Measurements from ENCODE around the gene EEF2K.

DNA sequence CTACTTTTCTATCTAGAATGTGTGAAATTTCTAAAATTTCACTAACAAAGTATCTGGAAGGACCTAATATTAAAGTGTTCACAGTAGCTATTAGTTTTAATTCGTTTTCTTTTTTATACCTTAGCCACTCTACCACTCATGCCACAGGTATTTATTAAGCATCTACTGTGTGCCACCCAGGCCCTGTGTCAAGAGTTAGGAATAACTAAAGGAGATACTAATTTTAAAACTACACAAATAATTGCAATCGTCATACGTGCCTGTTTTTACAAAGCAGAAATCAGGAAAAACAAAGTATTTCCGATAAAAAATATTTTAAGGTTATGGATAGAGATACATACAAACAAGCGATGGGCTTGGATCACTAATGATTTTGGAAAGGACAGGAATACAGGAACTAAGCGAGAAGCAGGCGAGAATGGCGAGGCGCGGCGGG, 483 bp upstream of the EEF2K start:
- TF ChIP-seq ESRRG (CRISPR knock-in tag; IDR thresholded peaks at IDR 0.05) (no peak), ZC3H10 (CRISPR knock-in tag; IDR thresholded peaks at IDR 0.05) (no peak), ISL1 (CRISPR knock-in tag; IDR thresholded peaks at IDR 0.05) (no peak)
- TF ChIP-seq, protein P1, sequence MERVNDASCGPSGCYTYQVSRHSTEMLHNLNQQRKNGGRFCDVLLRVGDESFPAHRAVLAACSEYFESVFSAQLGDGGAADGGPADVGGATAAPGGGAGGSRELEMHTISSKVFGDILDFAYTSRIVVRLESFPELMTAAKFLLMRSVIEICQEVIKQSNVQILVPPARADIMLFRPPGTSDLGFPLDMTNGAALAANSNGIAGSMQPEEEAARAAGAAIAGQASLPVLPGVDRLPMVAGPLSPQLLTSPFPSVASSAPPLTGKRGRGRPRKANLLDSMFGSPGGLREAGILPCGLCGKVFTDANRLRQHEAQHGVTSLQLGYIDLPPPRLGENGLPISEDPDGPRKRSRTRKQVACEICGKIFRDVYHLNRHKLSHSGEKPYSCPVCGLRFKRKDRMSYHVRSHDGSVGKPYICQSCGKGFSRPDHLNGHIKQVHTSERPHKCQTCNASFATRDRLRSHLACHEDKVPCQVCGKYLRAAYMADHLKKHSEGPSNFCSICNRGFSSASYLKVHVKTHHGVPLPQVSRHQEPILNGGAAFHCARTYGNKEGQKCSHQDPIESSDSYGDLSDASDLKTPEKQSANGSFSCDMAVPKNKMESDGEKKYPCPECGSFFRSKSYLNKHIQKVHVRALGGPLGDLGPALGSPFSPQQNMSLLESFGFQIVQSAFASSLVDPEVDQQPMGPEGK (CRISPR knock-in tag; IDR thresholded peaks at IDR 0.05; ENCODE audit: borderline replicate concordance) = no peak

Data from SK-N-SH treated with all-trans-retinoic acid at 6 μM for 48 hours (cell line).